ENCODE measurements around the gene ABHD3. TPM values are rescaled to one million over a fixed set of nuclear protein-coding genes. Genes with fewer than 3 reads are reported as not detected.
"Not testable (repeated sequence)": the region's sequence is repeated elsewhere in the genome, so short reads cannot be mapped to it uniquely, and the experiment has no call there.

The ABHD3 gene
- total and polyA plus RNA-seq, 2 of the 8 experiments (the other 6 are each of a cell fraction or from before 2014, with no cell fraction given): 8.4 to 12.1 TPM

- H3K9me3 ChIP-seq (ENCODE audit: insufficient read depth in 2 of 2, low read depth in 1 of 2, low read length in 1 of 2); H2BK20ac ChIP-seq (ENCODE audit: low read length): not testable (repeated sequence)
Observed at GRCh38 chr18:21736926-21737325, 32.4 kb upstream of the ABHD3 start.

More at GRCh38 chr18:21736926-21737325, 32.4 kb upstream of the ABHD3 start:
- H2BK15ac ChIP-seq (ENCODE audit: low read length); H3K23ac ChIP-seq (ENCODE audit: insufficient read length); H3K36me3 ChIP-seq (ENCODE audit: control insufficient read depth in 2 of 4, insufficient read depth in 4 of 4, low read length in 3 of 4); H2BK5ac ChIP-seq (ENCODE audit: low read depth, low read length); H3K9ac ChIP-seq (replicated peaks in 1 of 4; ENCODE audit: extremely low read depth in 1 of 4, low read depth in 3 of 4, low read length in 3 of 4); H4K5ac ChIP-seq (ENCODE audit: insufficient read length, low read depth, low read length); H3K14ac ChIP-seq (ENCODE audit: insufficient read length); H3K4ac ChIP-seq (replicated peaks; ENCODE audit: insufficient read length, low read depth, low read length); H3K79me1 ChIP-seq (ENCODE audit: low read depth, low read length); H4K8ac ChIP-seq (ENCODE audit: extremely low read depth, insufficient read depth, low read length); H4K20me1 ChIP-seq (replicated peaks in 1 of 2; ENCODE audit: control insufficient read depth in 1 of 2, insufficient read depth in 2 of 2, low read length in 2 of 2); POLR2A ChIA-PET (ENCODE audit: partially characterized antibody); H2BK12ac ChIP-seq (ENCODE audit: low read depth, low read length); H3K18ac ChIP-seq (ENCODE audit: extremely low read depth, low read length); H3K4me2 ChIP-seq (ENCODE audit: insufficient read depth in 1 of 2, low read depth in 2 of 2, low read length in 2 of 2); H2BK120ac ChIP-seq (replicated peaks; ENCODE audit: low read depth, low read length); H3K27ac ChIP-seq (ENCODE audit: low read depth, low read length); H3K23me2 ChIP-seq (ENCODE audit: low read depth, low read length); H3K56ac ChIP-seq (replicated peaks; ENCODE audit: insufficient read length, low read depth, low read length); H4K91ac ChIP-seq (replicated peaks; ENCODE audit: insufficient read length, low read length); FAIRE-seq; H2AK5ac ChIP-seq (ENCODE audit: low read depth, low read length); H3K79me2 ChIP-seq (ENCODE audit: control insufficient read depth in 1 of 2, insufficient read depth in 2 of 2, low read length in 2 of 2); H3K27me3 ChIP-seq (replicated peaks in 1 of 4; ENCODE audit: control insufficient read depth in 3 of 4, extremely low read depth in 1 of 4, insufficient read depth in 3 of 4, low read length in 3 of 4); DNase-seq (ENCODE audit: low read depth in 1 of 2, low spot score in 2 of 2); H2AFZ ChIP-seq (ENCODE audit: low read length); H3K4me3 ChIP-seq (ENCODE audit: extremely low read depth in 1 of 4, insufficient read depth in 2 of 4, low read depth in 3 of 4, low read length in 4 of 4): not testable (repeated sequence)
- CTCF ChIA-PET (ENCODE audit: partially characterized antibody): interaction anchor here (1.3 to 1.7 kb wide), 2 partner anchors 26 to 38 kb away, joined by 3 to 5 read pairs; no protein-coding TSS in a partner anchor
- H3K4me1 ChIP-seq (replicated peaks in 1 of 4; ENCODE audit: control insufficient read depth in 3 of 4, insufficient read depth in 4 of 4, low read length in 3 of 4): peaks cover 2 to 13% (median 4%) of the 10 kb centered on the region in 4 experiments; a peak in 5 of 7 replicates
- whole genome bisulfite sequencing, 2 experiments (ENCODE audit: extremely low coverage in 1 of 2, insufficient coverage in 1 of 2, insufficient read length in 1 of 2, insufficient replicate concordance in 2 of 2, low coverage in 1 of 2, low lambda C conversion rate in 2 of 2, missing lambda C conversion rate in 1 of 2): 84% methylated on average over 4 of the region's 4 CpGs; no CpG with 5 or more reads in 1 of the 2 experiments

All from H1 (cell line).